Effector CD8-positive, alpha-beta T cell (primary cell): ENCODE results near the gene ATXN7L1.

Experiments
- DNase-seq: peaks from one replicate; lab custom pipeline; 2025; lab: John Stamatoyannopoulos, UW

Gene ATXN7L1

GRCh38 chr7:105827151-105827875 lies 49.1 kb downstream of the ATXN7L1 start:
- DNase-seq: no peak

- DNase-seq: no peak
These were observed 50.3 kb downstream of the ATXN7L1 start for GRCh38 chr7:105826143-105826542.

DNA sequence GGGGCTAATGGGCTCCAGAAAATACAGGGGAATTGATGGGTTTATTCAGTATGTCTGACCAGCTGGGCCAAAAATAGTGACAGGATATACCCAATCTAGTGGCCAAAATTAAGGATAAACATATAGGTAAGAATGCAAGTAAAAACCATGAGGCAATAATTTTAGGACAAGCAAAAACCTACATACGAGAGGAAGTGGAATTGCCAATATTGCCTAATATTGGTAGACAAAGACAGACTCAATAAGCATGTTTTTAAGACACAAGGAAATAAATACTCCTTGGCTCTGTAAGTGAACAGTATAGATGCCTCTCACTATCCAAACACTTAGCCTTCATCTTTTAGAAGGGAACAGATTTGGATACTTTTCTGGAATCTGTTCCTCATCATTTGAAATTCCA lies 51.0 kb downstream of the ATXN7L1 start:
- no peak for DNase-seq

GRCh38 chr7:105822806-105823205 lies 53.6 kb downstream of the ATXN7L1 start:
- no peak for DNase-seq

DNA sequence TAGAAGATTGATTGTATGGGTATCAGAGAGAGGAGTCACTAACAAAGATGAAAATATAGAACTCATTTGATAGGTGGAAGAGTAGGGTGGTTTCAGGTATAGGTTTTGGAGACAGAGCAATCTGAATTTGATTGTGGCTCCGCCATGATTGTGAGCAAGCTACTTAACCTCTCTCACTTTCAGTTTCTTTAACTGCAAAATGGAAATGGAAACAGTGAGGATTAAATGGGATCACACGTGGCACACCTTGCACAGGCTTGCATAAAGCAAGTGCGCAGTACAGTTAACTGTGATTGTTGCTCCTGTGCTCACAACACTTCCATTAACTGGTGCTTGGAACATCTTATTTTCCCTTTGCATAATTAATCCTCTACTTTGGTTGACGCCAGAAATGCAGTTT lies 54.9 kb downstream of the ATXN7L1 start:
- no peak for DNase-seq

DNA sequence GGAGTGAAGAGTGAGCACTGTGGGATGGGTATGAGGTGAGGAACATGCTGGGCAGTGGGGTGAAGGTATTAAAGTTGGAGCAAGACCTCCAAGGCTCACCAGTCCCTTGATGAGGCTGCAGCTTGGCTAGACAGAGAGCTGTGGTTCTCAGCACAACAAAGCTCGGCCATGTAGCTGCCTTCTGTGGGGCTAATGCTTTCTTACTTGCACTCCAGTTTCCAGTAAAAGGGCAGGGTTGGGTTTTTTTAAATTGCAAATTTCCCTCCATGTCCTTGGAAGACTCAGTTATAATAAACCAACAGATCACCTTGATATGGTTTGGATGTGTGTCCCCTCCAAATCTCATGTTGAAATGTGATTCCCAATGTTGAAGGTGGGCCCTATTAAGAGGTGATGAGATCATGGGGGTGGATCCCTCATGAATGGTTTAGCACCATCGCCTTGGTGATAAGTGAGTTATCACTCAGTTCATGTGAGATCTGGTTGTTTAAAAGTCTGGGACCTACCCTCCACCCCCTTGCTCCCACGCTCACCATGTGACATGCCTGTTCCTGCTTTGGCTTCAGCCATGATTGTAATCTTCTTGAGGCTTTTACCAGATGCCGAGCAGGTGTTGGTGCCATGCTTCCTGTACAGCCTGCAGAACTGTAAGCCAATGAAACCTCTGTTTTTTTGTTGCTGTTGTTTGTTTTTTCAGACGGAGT lies 55.9 kb downstream of the ATXN7L1 start:
- DNase-seq: no peak

- DNase-seq: no peak
These were observed 56.8 kb downstream of the ATXN7L1 start for GRCh38 chr7:105819559-105819958.

- no peak for DNase-seq
These were observed 59.3 kb downstream of the ATXN7L1 start for GRCh38 chr7:105816954-105817615.

- no peak for DNase-seq
These were observed 60.0 kb downstream of the ATXN7L1 start for GRCh38 chr7:105816266-105816843.

DNA sequence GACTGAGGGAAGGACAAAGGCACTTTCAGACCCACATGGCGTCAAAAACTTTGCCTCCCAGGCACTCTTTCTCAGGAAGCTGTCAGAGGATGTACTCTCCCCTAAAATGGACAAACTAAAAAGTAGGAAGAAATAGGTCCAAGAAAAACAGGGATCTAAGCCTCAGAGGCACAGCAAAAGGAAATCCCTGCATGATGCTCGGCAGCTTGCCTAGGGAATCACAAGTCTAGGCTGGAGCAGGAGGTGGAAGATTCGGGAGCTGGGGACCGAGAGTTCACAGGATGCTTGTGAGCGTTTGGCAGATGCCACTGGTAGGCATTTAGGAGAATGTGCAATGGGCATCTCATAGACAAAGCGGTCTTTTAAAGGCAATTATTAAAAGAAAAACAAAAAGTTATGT lies 60.8 kb downstream of the ATXN7L1 start:
- no peak for DNase-seq

- no peak for DNase-seq
These were observed 61.9 kb downstream of the ATXN7L1 start for GRCh38 chr7:105814481-105814880.

DNA sequence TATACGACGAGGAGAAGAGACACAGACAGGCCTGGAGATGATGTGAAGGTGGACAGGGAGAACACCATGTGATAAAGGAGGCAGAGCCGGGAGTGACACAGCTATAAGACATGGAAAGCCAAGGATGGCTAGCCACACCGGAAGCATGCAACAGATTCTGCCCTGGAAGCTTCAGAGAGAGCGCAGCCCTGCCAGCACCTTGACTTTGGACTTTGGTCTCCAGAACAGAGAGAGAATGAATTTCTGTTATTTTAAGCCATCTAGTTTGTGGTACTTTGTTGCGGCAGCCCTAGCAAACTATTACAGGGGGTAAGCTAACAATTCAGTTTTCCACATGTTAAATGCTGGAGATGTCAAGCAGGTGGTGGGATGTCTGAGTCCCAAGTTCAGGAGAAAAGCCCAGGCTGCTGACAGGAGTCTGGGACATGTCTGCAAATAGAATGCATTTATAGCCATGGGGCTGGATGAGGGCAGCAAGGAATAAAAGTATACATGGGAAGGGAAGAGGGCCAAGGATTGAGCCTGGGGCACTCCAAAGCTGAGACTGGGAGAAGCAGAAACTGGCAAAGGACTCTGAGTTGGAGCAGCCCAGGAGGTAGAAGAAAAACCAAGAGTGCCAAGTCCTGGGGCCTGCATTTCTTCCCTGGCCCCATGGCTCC lies 65.1 kb downstream of the ATXN7L1 start:
- DNase-seq: no peak

- DNase-seq: no peak
These were observed 65.8 kb downstream of the ATXN7L1 start for GRCh38 chr7:105810556-105810955.

GRCh38 chr7:105808703-105809590 lies 67.5 kb downstream of the ATXN7L1 start:
- DNase-seq: no peak

DNA sequence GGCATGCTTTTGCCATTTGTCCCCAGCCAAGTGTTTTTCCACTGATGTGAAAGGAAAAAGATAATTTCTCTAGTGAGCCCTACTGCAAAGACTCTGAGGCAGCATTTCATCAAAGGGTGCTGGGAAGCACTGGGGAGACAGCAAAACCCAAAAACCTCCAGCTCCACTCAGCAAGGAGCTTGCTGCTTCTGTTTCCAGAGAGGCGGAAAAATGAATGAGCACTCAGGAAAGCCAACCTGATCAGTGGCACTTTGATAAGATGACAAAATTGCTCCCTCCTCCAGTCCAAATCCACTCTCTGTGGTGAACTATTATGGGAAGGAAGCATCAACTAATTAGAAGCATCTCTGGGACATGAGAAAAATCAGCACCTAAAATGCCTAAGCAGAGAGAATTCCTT lies 68.2 kb downstream of the ATXN7L1 start:
- no peak for DNase-seq

GRCh38 chr7:105807448-105807762 lies 69.0 kb downstream of the ATXN7L1 start:
- DNase-seq: no peak

DNA sequence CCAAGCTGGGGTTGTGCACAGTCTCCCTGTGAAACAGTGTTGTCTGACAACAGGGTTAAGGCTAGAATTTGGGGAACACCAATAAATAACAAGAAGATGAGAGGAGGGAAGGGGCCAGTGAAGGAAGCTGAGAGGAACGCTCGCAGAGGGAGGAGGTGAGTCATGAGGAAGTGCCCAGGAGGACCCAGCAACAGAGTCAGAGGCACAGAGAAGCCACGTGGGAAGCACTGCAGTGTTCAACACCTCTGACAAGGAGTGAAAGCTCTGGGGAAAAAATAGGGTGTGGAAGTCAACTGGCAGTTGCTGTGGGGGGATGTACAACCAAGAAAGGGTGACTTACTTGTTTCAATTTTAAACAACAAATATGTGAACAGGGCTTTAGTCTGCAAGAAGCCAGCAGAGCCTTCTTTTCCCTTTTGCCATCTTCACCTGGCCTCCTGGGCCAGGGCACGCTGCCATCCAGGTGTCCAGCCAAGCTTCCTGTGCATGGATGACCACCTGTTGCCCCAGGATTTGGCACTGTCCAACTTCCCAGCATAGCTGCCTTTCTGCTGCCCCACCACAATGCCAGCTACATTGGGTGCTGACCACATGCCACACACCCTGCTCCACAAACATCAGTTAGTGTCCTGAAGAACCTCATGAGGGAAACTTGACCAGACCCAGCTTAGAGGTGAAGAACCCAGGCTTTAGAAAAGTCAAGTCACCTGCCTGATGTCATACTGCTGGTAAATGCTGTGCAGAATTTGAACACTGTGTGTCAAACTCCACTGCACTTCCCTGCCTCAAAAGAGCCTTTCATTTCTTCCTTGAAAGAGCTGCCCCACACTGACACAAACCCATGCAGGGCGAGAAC lies 69.6 kb downstream of the ATXN7L1 start:
- no peak for DNase-seq

- no peak for DNase-seq
These were observed 70.9 kb downstream of the ATXN7L1 start for GRCh38 chr7:105805447-105806019.

- no peak for DNase-seq
These were observed 73.0 kb downstream of the ATXN7L1 start for GRCh38 chr7:105803429-105803736.
